ENCODE measurements around the gene THADA. TPM values are rescaled to one million over a fixed set of nuclear protein-coding genes. Genes with fewer than 3 reads are reported as not detected.
"Not testable (repeated sequence)": the region's sequence is repeated elsewhere in the genome, so short reads cannot be mapped to it uniquely, and the experiment has no call there.

THADA gene
- total RNA-seq, 1 donor from 2014 or later: 29.3 TPM

DNA sequence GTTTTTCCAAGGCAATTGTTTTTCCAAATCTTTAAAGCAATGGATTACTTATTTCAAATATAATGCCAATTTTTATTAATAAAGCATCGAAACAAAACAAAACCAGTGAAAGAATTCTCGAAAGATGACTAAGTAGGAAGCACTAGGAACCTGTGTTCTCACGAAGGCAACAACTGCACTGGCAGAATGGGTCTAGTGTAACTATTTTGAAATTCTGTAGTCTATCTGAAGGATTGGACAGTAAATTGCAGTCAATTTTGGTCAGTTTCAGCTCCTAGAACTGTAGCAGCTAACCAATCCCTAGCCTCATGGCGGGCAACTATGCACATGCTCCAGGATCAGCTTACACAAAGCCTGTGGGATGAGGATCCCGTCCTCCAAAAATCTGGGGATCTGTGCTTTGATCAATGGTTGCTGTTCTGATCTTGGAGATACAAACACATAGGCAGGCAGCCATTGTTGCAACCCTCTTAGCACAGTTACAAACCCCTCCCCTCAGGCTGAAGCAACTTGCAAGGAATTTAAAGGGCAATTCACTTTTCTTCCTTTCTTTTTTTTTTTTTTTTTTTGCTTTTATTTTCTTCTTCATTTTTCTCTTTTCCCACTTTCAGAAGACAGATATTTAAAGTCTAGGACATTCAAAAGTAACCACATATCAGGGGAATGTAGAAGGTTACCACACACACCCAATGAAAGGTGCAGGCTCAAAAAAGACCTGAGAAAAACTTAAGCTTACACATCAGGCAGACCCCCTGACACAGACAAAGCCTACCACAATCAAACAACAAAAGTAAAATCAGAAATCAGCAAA, 147.6 kb downstream of the THADA start:
- DNase-seq (ENCODE audit: low spot score): peak; percentile 61

GRCh38 chr2:43446755-43447154, 149.1 kb downstream of the THADA start:
- not testable (repeated sequence) for H3K4me2 ChIP-seq; H4K20me1 ChIP-seq (ENCODE audit: low read depth); H3K27me3 ChIP-seq; H3K36me3 ChIP-seq; H3K4me3 ChIP-seq; H3K27ac ChIP-seq; H3K4me3 Mint-ChIP-seq; H3K27ac Mint-ChIP-seq; H3K27me3 Mint-ChIP-seq (ENCODE audit: insufficient read depth, low read depth); H3K9me3 Mint-ChIP-seq; H3K79me2 ChIP-seq (ENCODE audit: low read depth); DNase-seq (ENCODE audit: low spot score); H3K9ac ChIP-seq; H3K9me3 ChIP-seq (ENCODE audit: low read depth); H2AFZ ChIP-seq (replicated peaks)
- Mint-ChIP-seq H3K4me1 (peaks cover 12% of the 10 kb centered on the region), H3K36me3 (peaks cover 11% of the 10 kb centered on the region)
- H3F3A ChIP-seq (ENCODE audit: low read depth): peaks cover 21% of the 10 kb centered on the region
- H3K4me1 ChIP-seq: peaks cover 38% of the 10 kb centered on the region
- TF ChIP-seq, protein P1, sequence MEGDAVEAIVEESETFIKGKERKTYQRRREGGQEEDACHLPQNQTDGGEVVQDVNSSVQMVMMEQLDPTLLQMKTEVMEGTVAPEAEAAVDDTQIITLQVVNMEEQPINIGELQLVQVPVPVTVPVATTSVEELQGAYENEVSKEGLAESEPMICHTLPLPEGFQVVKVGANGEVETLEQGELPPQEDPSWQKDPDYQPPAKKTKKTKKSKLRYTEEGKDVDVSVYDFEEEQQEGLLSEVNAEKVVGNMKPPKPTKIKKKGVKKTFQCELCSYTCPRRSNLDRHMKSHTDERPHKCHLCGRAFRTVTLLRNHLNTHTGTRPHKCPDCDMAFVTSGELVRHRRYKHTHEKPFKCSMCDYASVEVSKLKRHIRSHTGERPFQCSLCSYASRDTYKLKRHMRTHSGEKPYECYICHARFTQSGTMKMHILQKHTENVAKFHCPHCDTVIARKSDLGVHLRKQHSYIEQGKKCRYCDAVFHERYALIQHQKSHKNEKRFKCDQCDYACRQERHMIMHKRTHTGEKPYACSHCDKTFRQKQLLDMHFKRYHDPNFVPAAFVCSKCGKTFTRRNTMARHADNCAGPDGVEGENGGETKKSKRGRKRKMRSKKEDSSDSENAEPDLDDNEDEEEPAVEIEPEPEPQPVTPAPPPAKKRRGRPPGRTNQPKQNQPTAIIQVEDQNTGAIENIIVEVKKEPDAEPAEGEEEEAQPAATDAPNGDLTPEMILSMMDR (IDR thresholded peaks at IDR 0.05): peak; percentile 18

More for the DNA sequence above, 147.6 kb downstream of the THADA start:
- Histone ChIP-seq H3K36me3 (no peaks in the 10 kb centered on the region), H3K79me2 (ENCODE audit: low read depth) (no peaks in the 10 kb centered on the region), H3F3A (ENCODE audit: low read depth) (peaks cover 21% of the 10 kb centered on the region), H3K27ac (peak overlapping the region; percentile 75), H3K27me3 (no peaks in the 10 kb centered on the region), H3K4me1 (peaks cover 38% of the 10 kb centered on the region), H2AFZ (replicated peaks) (peak overlapping the region; percentile 91), H4K20me1 (ENCODE audit: low read depth) (no peaks in the 10 kb centered on the region), H3K9me3 (ENCODE audit: low read depth) (no peaks in the 10 kb centered on the region), H3K4me3 (no peak overlapping the region), H3K9ac (no peak overlapping the region), H3K4me2 (peak overlapping the region; percentile 58)
- H3K4me1 Mint-ChIP-seq: peaks cover 15% of the 10 kb centered on the region
- no peak overlapping the region for H3K27ac Mint-ChIP-seq
- no peak overlapping the region for H3K4me3 Mint-ChIP-seq
- H3K27me3 Mint-ChIP-seq (ENCODE audit: insufficient read depth, low read depth): no peaks in the 10 kb centered on the region
- TF ChIP-seq, protein P1 (IDR thresholded peaks at IDR 0.05): no peak
- TF ChIP-seq EZH2 (IDR thresholded peaks at IDR 0.05) (no peak), EZH2phosphoT487 (IDR thresholded peaks at IDR 0.05) (no peak)
- peaks cover 9% of the 10 kb centered on the region for H3K36me3 Mint-ChIP-seq
- H3K9me3 Mint-ChIP-seq: peaks cover 2% of the 10 kb centered on the region

GRCh38 chr2:43445781-43446180, 150.1 kb downstream of the THADA start:
- Histone ChIP-seq H3K27ac (no peak overlapping the region), H3K27me3 (no peaks in the 10 kb centered on the region), H3K36me3 (no peaks in the 10 kb centered on the region), H3K9ac (no peak overlapping the region), H3K4me3 (no peak overlapping the region), H3K4me1 (peaks cover 38% of the 10 kb centered on the region), H3F3A (ENCODE audit: low read depth) (peaks cover 21% of the 10 kb centered on the region), H2AFZ (replicated peaks) (no peak overlapping the region), H3K9me3 (ENCODE audit: low read depth) (no peaks in the 10 kb centered on the region), H3K79me2 (ENCODE audit: low read depth) (no peaks in the 10 kb centered on the region), H3K4me2 (no peak overlapping the region), H4K20me1 (ENCODE audit: low read depth) (no peaks in the 10 kb centered on the region)
- Mint-ChIP-seq H3K27me3 (ENCODE audit: insufficient read depth, low read depth) (peaks cover 5% of the 10 kb centered on the region), H3K9me3 (peaks cover 2% of the 10 kb centered on the region), H3K27ac (no peak overlapping the region), H3K4me1 (peaks cover 12% of the 10 kb centered on the region), H3K36me3 (peaks cover 12% of the 10 kb centered on the region), H3K4me3 (no peak overlapping the region)
- no peak for TF ChIP-seq EZH2phosphoT487 (IDR thresholded peaks at IDR 0.05)
- TF ChIP-seq, protein P1 (IDR thresholded peaks at IDR 0.05): no peak
- TF ChIP-seq EZH2 (IDR thresholded peaks at IDR 0.05): no peak
- DNase-seq (ENCODE audit: low spot score): no peak

Data from neural progenitor cell (in vitro differentiated cells).